Ishikawa (cell line): ENCODE data around the gene RIPOR2.

Source experiments
- CEBPB ChIP-seq: IDR thresholded peaks from 2 replicates; pipeline ENCODE4 v1.6.1; 2012
- CREB1 ChIP-seq: IDR thresholded peaks from 2 replicates; pipeline ENCODE4 v1.6.1; 2012; ENCODE audit warnings: low read depth
- EGR1 ChIP-seq: IDR thresholded peaks from 2 replicates; pipeline ENCODE4 v1.6.1; 2012
- EP300 ChIP-seq: IDR thresholded peaks from 2 replicates; pipeline ENCODE4 v1.6.1; 2012; ENCODE audit warnings: borderline replicate concordance
- FOXM1 ChIP-seq: IDR thresholded peaks from 2 replicates; pipeline ENCODE4 v1.6.1; 2012; ENCODE audit warnings: low read depth, borderline replicate concordance
- NFIC ChIP-seq: IDR thresholded peaks from 2 replicates; pipeline ENCODE4 v1.6.1; 2012
- RAD21 ChIP-seq: IDR thresholded peaks from 2 replicates; pipeline ENCODE4 v1.6.1; 2012; ENCODE audit warnings: low read depth
- TAF1 ChIP-seq: IDR thresholded peaks from 2 replicates; pipeline ENCODE4 v1.6.1; 2012; ENCODE audit warnings: low read depth, mild to moderate bottlenecking
- TCF12 ChIP-seq: IDR thresholded peaks from 2 replicates; pipeline ENCODE4 v1.6.1; 2012; ENCODE audit warnings: low read depth
- TEAD4 ChIP-seq: IDR thresholded peaks from 2 replicates; pipeline ENCODE4 v1.6.1; 2012
- YY1 ChIP-seq: IDR thresholded peaks from 2 replicates; pipeline ENCODE4 v1.6.1; 2012; ENCODE audit warnings: low read depth
- ZBTB7A ChIP-seq: IDR thresholded peaks from 2 replicates; pipeline ENCODE4 v1.6.1; 2012; ENCODE audit warnings: low read depth
- TF ChIP-seq, protein P1 (sequence below): IDR thresholded peaks from 2 replicates; pipeline ENCODE4 v1.6.1; 2012
- TF ChIP-seq, protein P2 (sequence below): IDR thresholded peaks from 2 replicates; pipeline ENCODE4 v1.6.1; 2012; ENCODE audit warnings: low read depth, mild to moderate bottlenecking
- TF ChIP-seq, protein P3 (sequence below): IDR thresholded peaks from 2 replicates; pipeline ENCODE4 v1.6.1; 2012

Gene RIPOR2

DNA sequence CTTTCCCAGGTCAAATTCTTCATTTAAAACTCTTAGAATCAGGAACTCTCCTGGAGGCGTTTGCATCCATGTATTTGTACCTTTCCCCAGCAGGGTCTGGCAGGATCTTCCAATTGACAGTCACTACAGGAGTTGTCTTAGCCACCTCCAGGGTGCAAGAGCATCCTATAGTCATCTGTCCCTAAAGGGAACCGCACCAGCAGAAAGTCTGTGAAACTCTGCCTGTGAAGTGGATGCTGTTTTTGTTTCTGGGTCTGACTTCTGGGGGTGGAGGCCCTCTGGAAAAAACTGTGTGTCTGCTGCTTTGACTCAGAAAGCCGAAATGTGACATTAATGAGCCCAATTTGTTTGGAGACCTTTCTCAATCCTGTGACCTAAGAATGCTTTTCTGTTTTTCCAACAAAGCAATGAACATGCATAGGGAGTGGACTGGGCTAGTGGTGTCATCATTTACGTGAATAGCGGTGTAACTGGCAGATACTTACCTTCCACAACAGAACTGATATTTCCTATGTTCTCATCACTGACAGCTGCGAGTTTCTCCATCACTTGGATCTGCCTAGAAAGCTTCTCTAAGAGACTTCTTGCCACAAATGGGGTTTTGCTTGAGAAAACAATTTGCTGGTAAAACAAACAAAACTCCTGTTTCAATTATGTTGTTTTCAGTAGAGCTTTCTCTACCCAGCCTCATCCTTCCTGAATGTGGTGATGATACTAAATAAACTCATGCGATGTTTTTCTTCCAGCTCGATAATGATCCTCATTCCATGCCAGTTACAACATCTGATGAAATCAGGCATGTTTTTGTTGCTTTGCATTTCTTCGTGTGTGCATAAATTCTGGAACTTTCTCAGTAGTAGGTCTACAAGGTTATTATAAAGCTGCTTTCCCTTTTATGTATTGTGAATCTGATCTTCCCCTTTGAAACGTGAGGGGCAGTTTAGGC, 103.7 kb downstream of the RIPOR2 start:
- TF ChIP-seq TEAD4, result no peak
- TF ChIP-seq EGR1, result no peak
- TF ChIP-seq, protein P1, sequence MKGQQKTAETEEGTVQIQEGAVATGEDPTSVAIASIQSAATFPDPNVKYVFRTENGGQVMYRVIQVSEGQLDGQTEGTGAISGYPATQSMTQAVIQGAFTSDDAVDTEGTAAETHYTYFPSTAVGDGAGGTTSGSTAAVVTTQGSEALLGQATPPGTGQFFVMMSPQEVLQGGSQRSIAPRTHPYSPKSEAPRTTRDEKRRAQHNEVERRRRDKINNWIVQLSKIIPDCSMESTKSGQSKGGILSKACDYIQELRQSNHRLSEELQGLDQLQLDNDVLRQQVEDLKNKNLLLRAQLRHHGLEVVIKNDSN, result no peak
- TF ChIP-seq, protein P2, sequence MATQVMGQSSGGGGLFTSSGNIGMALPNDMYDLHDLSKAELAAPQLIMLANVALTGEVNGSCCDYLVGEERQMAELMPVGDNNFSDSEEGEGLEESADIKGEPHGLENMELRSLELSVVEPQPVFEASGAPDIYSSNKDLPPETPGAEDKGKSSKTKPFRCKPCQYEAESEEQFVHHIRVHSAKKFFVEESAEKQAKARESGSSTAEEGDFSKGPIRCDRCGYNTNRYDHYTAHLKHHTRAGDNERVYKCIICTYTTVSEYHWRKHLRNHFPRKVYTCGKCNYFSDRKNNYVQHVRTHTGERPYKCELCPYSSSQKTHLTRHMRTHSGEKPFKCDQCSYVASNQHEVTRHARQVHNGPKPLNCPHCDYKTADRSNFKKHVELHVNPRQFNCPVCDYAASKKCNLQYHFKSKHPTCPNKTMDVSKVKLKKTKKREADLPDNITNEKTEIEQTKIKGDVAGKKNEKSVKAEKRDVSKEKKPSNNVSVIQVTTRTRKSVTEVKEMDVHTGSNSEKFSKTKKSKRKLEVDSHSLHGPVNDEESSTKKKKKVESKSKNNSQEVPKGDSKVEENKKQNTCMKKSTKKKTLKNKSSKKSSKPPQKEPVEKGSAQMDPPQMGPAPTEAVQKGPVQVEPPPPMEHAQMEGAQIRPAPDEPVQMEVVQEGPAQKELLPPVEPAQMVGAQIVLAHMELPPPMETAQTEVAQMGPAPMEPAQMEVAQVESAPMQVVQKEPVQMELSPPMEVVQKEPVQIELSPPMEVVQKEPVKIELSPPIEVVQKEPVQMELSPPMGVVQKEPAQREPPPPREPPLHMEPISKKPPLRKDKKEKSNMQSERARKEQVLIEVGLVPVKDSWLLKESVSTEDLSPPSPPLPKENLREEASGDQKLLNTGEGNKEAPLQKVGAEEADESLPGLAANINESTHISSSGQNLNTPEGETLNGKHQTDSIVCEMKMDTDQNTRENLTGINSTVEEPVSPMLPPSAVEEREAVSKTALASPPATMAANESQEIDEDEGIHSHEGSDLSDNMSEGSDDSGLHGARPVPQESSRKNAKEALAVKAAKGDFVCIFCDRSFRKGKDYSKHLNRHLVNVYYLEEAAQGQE, result no peak
- no peak for TF ChIP-seq YY1
- no peak for TF ChIP-seq CREB1
- TF ChIP-seq, protein P3, sequence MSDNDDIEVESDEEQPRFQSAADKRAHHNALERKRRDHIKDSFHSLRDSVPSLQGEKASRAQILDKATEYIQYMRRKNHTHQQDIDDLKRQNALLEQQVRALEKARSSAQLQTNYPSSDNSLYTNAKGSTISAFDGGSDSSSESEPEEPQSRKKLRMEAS, result no peak
- no peak for TF ChIP-seq EP300
- TF ChIP-seq NFIC, result no peak
- no peak for TF ChIP-seq TAF1
- no peak for TF ChIP-seq FOXM1
- TF ChIP-seq ZBTB7A, result no peak
- TF ChIP-seq TCF12, result no peak
- no peak for TF ChIP-seq RAD21
- TF ChIP-seq CEBPB, result no peak

DNA sequence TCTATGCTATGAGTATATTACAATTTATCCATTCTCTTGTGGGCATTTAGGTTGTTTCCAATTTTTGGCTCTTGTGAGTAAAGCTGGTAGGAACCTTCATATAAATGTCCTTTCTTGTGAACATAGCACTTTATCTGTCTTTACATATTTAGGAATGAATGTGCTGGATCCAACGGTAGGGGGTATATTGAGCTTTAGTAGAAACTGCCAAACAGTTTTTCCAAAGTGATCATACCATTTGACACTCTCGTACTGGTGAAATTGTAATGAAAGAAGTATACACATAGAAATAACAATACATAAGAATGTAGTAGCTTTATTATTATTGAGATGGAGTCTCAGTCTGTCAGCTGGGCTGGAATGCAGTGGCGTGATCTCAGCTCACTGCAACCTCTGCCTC, 106.1 kb downstream of the RIPOR2 start:
- TF ChIP-seq, protein P2, result no peak
- TF ChIP-seq, protein P1, result no peak
- TF ChIP-seq TEAD4 (no peak), EGR1 (no peak), YY1 (no peak), TAF1 (no peak), EP300 (no peak), TCF12 (no peak)
- TF ChIP-seq, protein P3, result no peak

DNA sequence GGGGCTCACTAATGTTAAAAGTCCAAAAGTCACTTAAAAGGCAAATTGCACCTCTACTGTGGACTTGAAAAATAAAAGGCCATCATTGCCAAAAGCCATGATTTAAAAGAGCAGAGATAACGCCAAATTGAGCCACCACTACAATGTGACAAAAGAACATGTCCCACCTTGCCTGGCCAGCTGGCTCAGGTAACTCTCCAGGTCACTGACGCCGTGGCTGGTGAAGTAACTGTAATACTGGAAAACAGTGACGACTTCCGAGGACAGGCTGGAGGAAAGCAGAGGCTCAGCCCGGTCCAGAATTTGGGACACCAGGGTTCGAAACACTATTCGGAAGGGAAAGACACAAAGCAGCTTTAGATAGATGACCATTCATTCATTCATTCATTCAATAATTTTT, 107.8 kb downstream of the RIPOR2 start:
- TF ChIP-seq RAD21 (no peak), EGR1 (no peak), ZBTB7A (no peak)

DNA sequence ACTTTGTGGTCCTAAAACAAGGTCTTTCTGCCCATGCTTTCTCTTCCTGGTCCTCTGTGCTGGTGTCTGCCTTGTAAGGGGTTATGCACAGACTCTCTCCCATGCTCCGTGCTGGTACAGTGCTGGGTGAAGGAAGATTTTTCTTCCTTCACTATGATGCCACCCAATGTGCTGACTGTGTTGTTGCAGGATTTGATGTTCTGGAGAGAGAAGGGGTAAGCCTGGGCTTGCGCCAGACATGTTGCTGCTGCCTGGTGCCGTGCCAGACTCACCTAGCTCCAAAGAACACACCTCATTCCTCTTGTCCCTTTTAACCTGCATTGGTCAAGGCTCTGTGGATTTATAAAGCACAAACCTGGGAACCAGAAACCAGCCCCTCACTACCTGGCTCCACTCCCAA, 108.6 kb downstream of the RIPOR2 start:
- no peak for TF ChIP-seq EP300
- no peak for TF ChIP-seq TCF12

DNA sequence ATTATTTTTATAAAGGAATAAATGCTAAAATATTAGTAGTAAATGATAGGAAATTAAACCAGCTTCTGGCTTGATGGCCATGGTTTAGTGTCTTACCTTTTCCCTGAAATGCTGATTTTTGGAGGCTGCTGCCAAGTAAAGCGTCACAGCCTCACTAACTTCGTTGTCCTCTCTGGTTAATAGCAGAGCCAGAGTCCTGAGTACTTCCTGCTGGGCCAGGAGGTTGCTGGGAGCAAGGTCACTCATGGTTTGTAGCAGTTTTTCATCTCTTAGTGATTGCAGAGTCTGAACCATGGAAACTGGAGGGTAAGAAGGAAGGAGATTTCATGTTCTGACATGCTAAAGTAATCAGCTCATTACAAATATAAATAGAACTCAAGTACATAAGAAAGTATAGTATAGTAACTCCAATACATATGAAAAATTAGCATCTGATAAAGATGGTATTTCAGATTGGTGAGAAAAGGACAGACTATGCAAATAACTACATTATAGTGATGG, 110.6 kb downstream of the RIPOR2 start:
- no peak for TF ChIP-seq TAF1
- no peak for TF ChIP-seq CEBPB
- TF ChIP-seq TCF12, result no peak
- TF ChIP-seq RAD21, result no peak
- no peak for TF ChIP-seq FOXM1
- TF ChIP-seq EGR1, result no peak
- no peak for TF ChIP-seq CREB1
- no peak for TF ChIP-seq NFIC

DNA sequence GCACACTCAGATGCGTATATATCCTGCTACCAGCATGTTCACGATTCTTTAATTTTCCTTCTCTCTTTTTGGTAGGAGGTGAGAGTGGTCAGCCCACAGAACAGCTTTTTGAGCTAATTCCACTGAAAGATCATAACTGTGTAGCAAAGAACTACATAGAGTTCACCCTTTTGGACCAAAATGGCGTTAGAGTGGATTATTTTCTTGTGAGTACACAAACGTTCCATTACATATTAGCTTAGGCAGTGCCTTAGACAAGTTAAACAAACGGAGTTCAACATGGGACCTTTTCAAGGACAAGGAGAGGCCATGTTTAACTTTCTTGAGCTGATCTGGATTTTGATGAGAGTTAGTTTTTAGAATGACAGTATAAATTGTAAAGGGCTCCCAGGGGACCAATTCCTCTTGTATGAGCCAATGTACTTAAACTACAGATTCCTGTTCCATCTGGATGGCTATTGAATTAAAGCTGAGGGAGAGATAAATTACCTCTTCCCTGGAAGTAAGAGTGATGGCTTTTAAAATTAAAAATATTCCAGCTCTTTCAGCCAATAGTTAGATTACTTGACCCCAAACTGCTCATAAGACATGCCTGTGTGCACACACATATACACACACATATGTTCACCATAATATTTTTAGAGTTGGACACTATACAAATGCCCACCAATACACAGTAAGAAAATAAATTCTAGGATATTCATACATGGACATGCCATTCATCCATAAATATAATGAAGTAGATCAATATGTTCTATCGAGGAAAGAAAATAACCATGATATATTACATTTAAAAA, 111.4 kb downstream of the RIPOR2 start:
- no peak for TF ChIP-seq RAD21
- TF ChIP-seq, protein P2, result no peak
- no peak for TF ChIP-seq FOXM1
- TF ChIP-seq NFIC, result no peak
- no peak for TF ChIP-seq YY1
- no peak for TF ChIP-seq EGR1
